Measurements from ENCODE around the gene RNASET2.

GRCh38 chr6:166939894-166940293 lies 16.5 kb downstream of the RNASET2 start:
- no peak for TF ChIP-seq CTCF (IDR thresholded peaks at IDR 0.05)
- TF ChIP-seq EZH2 (IDR thresholded peaks at IDR 0.05): no peak
- no peak for TF ChIP-seq EZH2phosphoT487 (IDR thresholded peaks at IDR 0.05)

Measured in neural progenitor cell (in vitro differentiated cells).